Right atrium auricular region (tissue), 2 donors: ENCODE results near the gene PLD1. TPM values are rescaled to one million over a fixed set of nuclear protein-coding genes. Genes with fewer than 3 reads are reported as not detected.
"Not testable (repeated sequence)": the region's sequence is repeated elsewhere in the genome, so short reads cannot be mapped to it uniquely, and the experiment has no call there.

ENCODE experiments used
- DNase-seq: peaks from one replicate; pipeline ENCODE4 v3.0.0-alpha.2; 2019; ENCODE audit warnings: low spot score
- H3K27ac ChIP-seq, 2 donors: fragments of 200-600 bp; sonication (generic); 1 replicate in 1 of 2; 2 replicates in 1 of 2; pipeline ENCODE4 v1.5.1; 2016 to 2019
- H3K27me3 ChIP-seq, 2 donors: fragments of 200-600 bp; sonication (generic); one replicate each; pipeline versions ENCODE4 v1.5.1 to v1.6.0; 2017 to 2019
- H3K36me3 ChIP-seq: fragments of 200-600 bp; sonication (generic); one replicate; pipeline ENCODE4 v1.5.1; 2016
- H3K4me1 ChIP-seq, 2 donors: fragments of 200-600 bp; sonication (generic); one replicate each; pipeline versions ENCODE4 v1.5.1 to v1.6.0; 2017 to 2019
- H3K4me3 ChIP-seq, 2 donors: fragments of 200-600 bp; sonication (generic); 1 replicate in 1 of 2; 2 replicates in 1 of 2; pipeline ENCODE4 v1.5.1; 2017 to 2019; ENCODE audit warnings: mild to moderate bottlenecking in 1 of 2, moderate library complexity in 1 of 2
- H3K9me3 ChIP-seq, 2 donors: fragments of 200-600 bp; sonication (generic); one replicate each; pipeline ENCODE4 v1.5.1; 2019
- CTCF ChIP-seq, 2 donors: fragments of 200-600 bp; sonication (generic); IDR thresholded peaks; one replicate each; pipeline ENCODE4 v1.5.1; 2019; ENCODE audit warnings: antibody characterized with exemption in 2 of 2
- total RNA-seq, 2 donors: library from RNA; depleted of rRNA; stranded (reverse); fragments of >200 nt; gene quantifications; one replicate each; pipeline ENCODE4 v1.1.0, GENCODE V29; 2016

Gene PLD1
- total RNA-seq, 2 donors from 2014 or later = 64.5 to 111 TPM

DNA sequence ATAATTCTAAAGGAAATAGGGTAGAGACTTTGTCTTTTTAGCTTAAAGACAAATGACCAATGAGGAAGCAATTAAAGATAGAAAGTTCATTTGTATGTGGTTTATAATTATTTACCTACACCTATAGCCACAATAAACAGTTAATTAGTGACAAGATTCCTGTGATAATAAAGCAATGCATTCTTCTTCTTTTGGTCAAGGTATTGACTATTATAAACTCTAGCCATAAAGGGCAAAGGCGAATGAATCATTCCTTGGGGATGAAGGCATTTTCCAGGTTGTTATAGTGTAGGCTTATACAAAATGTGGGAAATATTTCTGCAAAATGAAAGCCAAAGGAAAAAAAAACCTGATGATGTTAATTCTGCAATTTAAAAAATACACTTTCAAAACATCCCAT, 115.4 kb downstream of the PLD1 start:
- no peak overlapping the region for H3K4me3 ChIP-seq
- no peak overlapping the region for H3K27ac ChIP-seq
- H3K9me3 ChIP-seq = no peaks in the 10 kb centered on the region
- no peak for DNase-seq
- no peak for TF ChIP-seq CTCF (IDR thresholded peaks at IDR 0.05)
- no peaks in the 10 kb centered on the region for H3K27me3 ChIP-seq
- H3K4me1 ChIP-seq = no peaks in the 10 kb centered on the region
- peaks cover 32% of the 10 kb centered on the region for H3K36me3 ChIP-seq

DNA sequence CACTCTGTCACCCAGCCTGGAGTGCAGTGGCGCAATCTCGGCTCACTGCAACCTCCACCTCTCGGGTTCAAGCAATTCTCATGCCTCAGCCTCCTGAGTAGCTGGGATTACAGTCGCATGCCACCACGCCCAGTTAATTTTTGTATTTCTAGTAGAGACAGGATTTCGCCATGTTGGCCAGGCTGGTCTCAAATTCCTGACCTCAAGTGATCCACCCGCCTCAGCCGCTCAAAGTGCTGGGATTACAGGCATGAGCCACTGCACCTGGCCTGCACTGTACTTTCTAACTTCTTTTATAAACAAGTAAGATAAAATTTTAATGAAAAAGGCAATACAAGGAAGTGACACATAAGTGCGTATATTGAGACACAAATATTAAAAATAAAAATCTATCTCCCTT, 117.7 kb downstream of the PLD1 start:
- not testable (repeated sequence) for H3K27me3 ChIP-seq, H3K9me3 ChIP-seq, H3K27ac ChIP-seq, DNase-seq, H3K4me3 ChIP-seq
- peaks cover 27% of the 10 kb centered on the region for H3K36me3 ChIP-seq
- peaks cover 0 to 14% of the 10 kb centered on the region in 2 donors for H3K4me1 ChIP-seq

DNA sequence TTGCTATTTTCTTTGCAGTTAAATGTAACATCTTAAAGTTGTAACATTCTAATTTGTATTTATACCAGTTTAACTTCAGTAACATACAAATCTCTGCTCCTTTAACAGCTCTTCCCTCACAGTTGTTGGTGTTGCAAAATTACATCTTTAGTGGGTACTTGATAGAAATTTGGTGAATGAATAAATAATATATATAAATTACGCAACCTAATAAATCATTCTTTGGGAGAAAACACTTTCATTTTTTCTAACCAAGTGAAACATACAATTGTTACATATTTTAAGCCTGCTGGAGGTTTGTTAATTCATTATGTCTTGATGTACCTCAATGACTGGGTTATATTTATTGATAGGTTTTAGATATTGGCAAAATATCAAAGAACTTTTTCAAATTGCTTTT, 118.8 kb downstream of the PLD1 start:
- H3K4me1 ChIP-seq = peaks cover 0 to 14% of the 10 kb centered on the region in 2 donors

GRCh38 chr3:171690281-171690680, 120.0 kb downstream of the PLD1 start:
- no peak overlapping the region for H3K27ac ChIP-seq

More for the DNA sequence above, 118.8 kb downstream of the PLD1 start:
- no peak overlapping the region for H3K27ac ChIP-seq
- peaks cover 28% of the 10 kb centered on the region for H3K36me3 ChIP-seq
- H3K4me3 ChIP-seq = no peak overlapping the region
- no peak for DNase-seq
- no peaks in the 10 kb centered on the region for H3K9me3 ChIP-seq
- TF ChIP-seq CTCF (IDR thresholded peaks at IDR 0.05) = no peak
- H3K27me3 ChIP-seq = no peaks in the 10 kb centered on the region

GRCh38 chr3:171688593-171688992, 121.7 kb downstream of the PLD1 start:
- Histone ChIP-seq H3K9me3 (no peaks in the 10 kb centered on the region), H3K4me1 (peaks cover 0 to 14% of the 10 kb centered on the region in 2 donors), H3K27me3 (no peaks in the 10 kb centered on the region), H3K4me3 (no peak overlapping the region), H3K36me3 (peaks cover 39% of the 10 kb centered on the region), H3K27ac (peak overlapping the region; percentile 66 to 71)
- no peak for TF ChIP-seq CTCF (IDR thresholded peaks at IDR 0.05)
- DNase-seq = no peak

More at GRCh38 chr3:171690281-171690680, 120.0 kb downstream of the PLD1 start:
- DNase-seq = no peak
- TF ChIP-seq CTCF (IDR thresholded peaks at IDR 0.05) = no peak
- no peak overlapping the region for H3K4me3 ChIP-seq
- peaks cover 0 to 14% of the 10 kb centered on the region in 2 donors for H3K4me1 ChIP-seq
- H3K9me3 ChIP-seq = no peaks in the 10 kb centered on the region
- H3K27me3 ChIP-seq = no peaks in the 10 kb centered on the region
- peaks cover 31% of the 10 kb centered on the region for H3K36me3 ChIP-seq

DNA sequence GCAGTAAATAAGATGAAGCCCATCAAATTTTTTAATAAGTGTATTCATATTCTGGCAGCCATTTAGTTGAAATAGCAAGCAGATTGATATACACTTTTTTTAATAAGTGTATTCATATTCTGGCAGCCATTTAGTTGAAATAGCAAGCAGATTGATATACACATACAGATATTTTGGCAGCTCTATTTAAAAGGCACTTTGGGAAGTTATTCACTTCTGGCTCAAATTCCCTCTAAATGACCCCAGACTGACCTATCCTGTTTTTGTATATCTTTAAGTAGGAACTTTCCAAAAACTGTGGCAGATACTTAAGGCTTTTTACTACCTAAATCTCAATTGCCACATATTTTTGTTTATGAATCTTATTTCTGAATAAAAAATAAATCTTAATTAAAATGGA, 122.3 kb downstream of the PLD1 start:
- H3K36me3 ChIP-seq = peaks cover 39% of the 10 kb centered on the region
- peak overlapping the region; percentile 66 to 71 for H3K27ac ChIP-seq
- no peak for DNase-seq
- no peaks in the 10 kb centered on the region for H3K27me3 ChIP-seq
- peaks cover 0 to 14% of the 10 kb centered on the region in 2 donors for H3K4me1 ChIP-seq
- H3K4me3 ChIP-seq = no peak overlapping the region
- no peak for TF ChIP-seq CTCF (IDR thresholded peaks at IDR 0.05)
- H3K9me3 ChIP-seq = no peaks in the 10 kb centered on the region
